HG02943 (cell line): ENCODE data around the gene TGFBR3.
A peak's percentile ranks its signal among the peaks of the same experiment; 100 is the strongest.

Source experiments
- ATAC-seq: cut with Tn5 transposase; IDR thresholded peaks from one replicate; pipeline ENCODE4 v1.9.1; 2021; ENCODE audit warnings: mild to moderate bottlenecking, low read depth, moderate library complexity; ENCODE audit not compliant: unreplicated experiment

TGFBR3 gene

GRCh38 chr1:91744953-91745639 lies 140.9 kb downstream of the TGFBR3 start:
- ATAC-seq: no peak

- no peak for ATAC-seq
Observed at GRCh38 chr1:91742848-91743292, 143.1 kb downstream of the TGFBR3 start.

- no peak for ATAC-seq
Observed at GRCh38 chr1:91741906-91742305, 144.0 kb downstream of the TGFBR3 start.

- ATAC-seq: no peak
Observed at GRCh38 chr1:91741301-91741700, 144.7 kb downstream of the TGFBR3 start.

- ATAC-seq: no peak
Observed at GRCh38 chr1:91737650-91738049, 148.3 kb downstream of the TGFBR3 start.

GRCh38 chr1:91736715-91737615 lies 149.0 kb downstream of the TGFBR3 start:
- no peak for ATAC-seq

- no peak for ATAC-seq
Observed at GRCh38 chr1:91736146-91736714, 149.7 kb downstream of the TGFBR3 start.

GRCh38 chr1:91735266-91735845 lies 150.6 kb downstream of the TGFBR3 start:
- ATAC-seq: no peak

- no peak for ATAC-seq
Observed at GRCh38 chr1:91734761-91735160, 151.2 kb downstream of the TGFBR3 start.

- ATAC-seq: no peak
Observed at GRCh38 chr1:91733108-91733710, 152.7 kb downstream of the TGFBR3 start.

- ATAC-seq: no peak
Observed at GRCh38 chr1:91732291-91733107, 153.5 kb downstream of the TGFBR3 start.

- ATAC-seq: no peak
Observed at GRCh38 chr1:91731815-91732214, 154.1 kb downstream of the TGFBR3 start.

GRCh38 chr1:91730801-91731732 lies 154.9 kb downstream of the TGFBR3 start:
- ATAC-seq: no peak

GRCh38 chr1:91729621-91730358 lies 156.2 kb downstream of the TGFBR3 start:
- peak; percentile 54 for ATAC-seq

GRCh38 chr1:91727763-91728162 lies 158.2 kb downstream of the TGFBR3 start:
- ATAC-seq: no peak

- ATAC-seq: no peak
Observed at GRCh38 chr1:91725989-91726721, 159.8 kb downstream of the TGFBR3 start.

GRCh38 chr1:91725618-91725988 lies 160.3 kb downstream of the TGFBR3 start:
- no peak for ATAC-seq
